ENCODE data around the gene GRHPR.

The GRHPR gene

DNA sequence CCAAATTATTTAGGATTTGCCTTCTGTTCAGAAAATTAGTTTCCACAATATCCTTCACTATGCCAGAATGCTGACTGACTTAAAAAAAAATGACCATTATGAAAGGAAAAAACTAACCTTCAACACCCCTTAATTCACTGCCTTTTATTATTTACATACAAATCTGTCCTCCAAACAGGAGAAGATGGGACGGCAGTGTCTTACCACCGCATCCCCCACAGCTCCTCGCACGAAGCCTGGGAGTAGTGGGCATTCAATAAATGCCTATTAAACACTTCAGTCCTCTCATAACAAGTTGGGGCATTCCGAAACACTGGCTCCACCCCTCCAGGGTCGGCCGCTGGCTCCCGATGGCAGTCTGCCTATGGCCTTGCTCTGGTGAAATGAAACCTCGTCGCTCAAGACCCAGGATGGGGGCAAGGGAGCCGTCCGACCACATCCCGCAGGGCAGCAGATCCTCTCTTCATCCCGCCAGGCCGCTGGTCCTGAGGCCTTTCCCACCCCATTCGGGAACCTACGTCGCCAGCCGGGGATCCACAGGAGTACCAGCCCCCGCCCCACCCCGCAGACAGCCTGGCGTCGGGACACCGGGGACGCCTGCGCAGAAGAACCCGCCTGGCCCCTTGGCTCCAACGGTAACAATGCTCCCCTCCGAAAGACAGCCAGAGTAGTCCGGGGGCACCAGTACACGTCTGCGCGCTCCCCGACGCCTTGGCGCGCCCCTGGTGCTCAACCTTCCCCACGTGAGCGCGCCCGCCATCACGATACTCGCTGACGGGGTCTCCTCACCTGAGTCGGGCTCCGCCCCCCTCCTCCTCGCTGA lies 42.1 kb downstream of the GRHPR start:
- TF ChIP-seq GATA2 (IDR thresholded peaks at IDR 0.05; ENCODE audit: low read depth, low read length) (no peak), GATA3 (IDR thresholded peaks at IDR 0.05; ENCODE audit: low read depth, low read length) (no peak)

DNA sequence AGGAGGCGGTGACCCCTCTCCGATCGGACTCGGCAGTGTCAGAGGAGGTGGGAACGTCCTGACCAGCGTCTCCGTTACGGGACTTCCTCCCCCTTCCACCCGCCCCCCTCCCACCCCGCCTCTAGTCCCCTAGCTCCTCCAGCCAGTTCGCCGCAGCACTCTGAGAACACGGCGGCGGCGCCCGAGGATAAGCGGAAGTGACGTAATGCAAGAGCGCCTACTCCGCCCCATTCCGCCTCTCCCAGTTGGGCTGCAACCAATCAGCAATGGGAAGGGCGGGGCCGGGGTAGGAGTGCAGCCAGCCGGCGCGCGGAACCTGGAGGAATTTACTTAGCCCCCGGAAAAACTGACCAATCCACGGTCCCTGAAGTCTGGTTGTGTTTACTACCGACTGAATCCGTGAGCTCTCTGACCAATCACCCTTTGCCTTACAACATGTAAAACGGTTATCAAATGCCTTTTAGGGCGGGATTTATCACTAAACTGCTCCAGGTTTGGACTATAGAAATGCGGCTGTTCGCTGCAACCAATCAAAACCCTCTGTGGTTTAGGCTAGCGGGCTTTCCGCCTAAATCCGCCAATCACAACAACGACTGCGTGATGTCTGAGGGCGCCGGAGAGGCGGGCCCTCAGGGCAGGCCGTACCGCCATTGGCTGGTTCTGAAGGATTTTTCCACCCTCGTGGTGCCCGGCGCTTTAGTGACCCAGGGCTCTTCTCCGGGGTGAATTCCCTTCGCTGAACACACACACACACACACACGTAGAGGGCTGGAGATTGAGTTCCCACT lies 42.9 kb downstream of the GRHPR start, which contains the start of gene ZBTB5:
Gene ZBTB5 (minus strand): TSS at position 202 of the 788 bp plus-strand sequence. CDS start 22,899 bp downstream, outside the sequence.
- TF ChIP-seq GATA2 (IDR thresholded peaks at IDR 0.05; ENCODE audit: low read depth, low read length) (no peak; the same call in 1 of the 2 replicates), GATA3 (IDR thresholded peaks at IDR 0.05; ENCODE audit: low read depth, low read length) (no peak)

GRCh38 chr9:37466037-37466709 lies 43.7 kb downstream of the GRHPR start:
- TF ChIP-seq GATA2 (IDR thresholded peaks at IDR 0.05; ENCODE audit: low read depth, low read length), result no peak
- no peak for TF ChIP-seq GATA3 (IDR thresholded peaks at IDR 0.05; ENCODE audit: low read depth, low read length)

DNA sequence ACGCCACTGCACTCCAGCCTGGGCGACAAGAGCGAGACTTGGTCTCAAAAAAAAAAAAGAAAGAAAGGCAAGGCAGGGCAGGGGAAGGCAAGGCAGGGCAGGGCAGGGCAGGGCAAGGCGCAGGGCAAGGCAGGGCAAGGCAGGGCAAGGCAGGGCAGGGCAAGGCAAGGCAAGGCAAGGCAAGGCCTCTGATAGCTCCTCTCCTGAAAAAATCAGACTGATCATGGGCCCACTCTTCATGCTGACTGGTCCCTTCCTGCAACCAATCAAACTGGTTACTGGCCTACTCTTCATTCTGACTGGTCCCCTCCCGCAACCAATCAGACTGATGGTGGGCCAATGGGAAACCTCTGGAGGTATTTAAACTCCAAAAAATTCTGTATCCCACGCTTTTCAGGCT lies 46.1 kb downstream of the GRHPR start:
- TF ChIP-seq GATA2 (IDR thresholded peaks at IDR 0.05; ENCODE audit: low read depth, low read length) (no peak), GATA3 (IDR thresholded peaks at IDR 0.05; ENCODE audit: low read depth, low read length) (no peak)

DNA sequence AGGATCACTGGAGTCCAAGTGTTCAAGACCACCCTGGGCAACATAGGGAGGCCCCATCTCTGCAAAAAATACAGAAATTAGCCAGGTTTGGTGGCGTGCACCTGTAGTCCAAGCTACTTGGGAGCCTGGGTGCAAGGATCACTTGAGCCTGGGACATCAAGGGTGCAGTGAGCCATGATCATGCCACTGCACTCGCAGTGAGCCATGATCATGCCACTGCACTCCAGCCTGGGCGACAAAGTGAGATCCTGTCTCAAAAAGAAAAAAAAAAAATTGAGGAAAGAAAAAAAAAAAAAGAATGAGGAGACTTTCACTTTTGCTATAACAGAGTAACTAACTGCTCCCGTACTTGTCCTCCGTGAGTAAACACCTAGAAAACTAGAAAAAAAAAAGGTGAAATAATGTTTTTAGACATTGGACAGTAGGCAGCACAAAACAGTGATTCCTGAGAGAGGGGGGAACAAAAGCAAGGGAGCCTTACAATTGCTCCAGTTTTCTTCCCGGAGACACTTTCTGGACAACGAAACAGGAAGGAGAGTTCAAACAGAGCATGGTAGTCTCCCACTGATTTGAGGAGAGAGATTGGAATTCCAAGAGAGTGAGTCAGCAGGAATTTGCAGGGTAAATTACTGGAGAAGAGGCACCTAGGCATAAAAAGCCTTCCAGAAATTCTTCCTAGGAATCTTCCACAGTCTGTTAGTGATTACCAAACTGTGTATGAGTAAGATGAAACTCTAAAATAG lies 49.6 kb downstream of the GRHPR start:
- no peak for TF ChIP-seq GATA3 (IDR thresholded peaks at IDR 0.05; ENCODE audit: low read depth, low read length)
- no peak for TF ChIP-seq GATA2 (IDR thresholded peaks at IDR 0.05; ENCODE audit: low read depth, low read length)

DNA sequence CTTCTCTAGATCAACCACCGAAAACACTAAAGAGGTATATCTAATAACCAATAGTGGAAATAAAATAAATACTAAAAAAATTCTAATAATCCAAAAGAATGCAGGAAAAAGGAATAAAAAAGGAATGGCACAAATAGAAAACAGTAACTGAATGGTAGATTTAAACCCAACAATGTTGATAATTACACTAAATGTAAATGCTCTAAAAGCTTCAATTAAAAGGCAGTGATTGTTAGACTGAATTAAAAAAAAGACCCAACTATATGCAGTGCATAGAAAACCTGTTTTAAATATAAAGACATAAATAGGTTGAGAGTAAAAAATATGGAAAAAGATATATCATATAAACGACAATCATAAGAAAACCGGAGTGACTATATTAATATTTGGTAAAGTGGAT lies 51.9 kb downstream of the GRHPR start:
- TF ChIP-seq GATA3 (IDR thresholded peaks at IDR 0.05; ENCODE audit: low read depth, low read length), result no peak
- no peak for TF ChIP-seq GATA2 (IDR thresholded peaks at IDR 0.05; ENCODE audit: low read depth, low read length)

DNA sequence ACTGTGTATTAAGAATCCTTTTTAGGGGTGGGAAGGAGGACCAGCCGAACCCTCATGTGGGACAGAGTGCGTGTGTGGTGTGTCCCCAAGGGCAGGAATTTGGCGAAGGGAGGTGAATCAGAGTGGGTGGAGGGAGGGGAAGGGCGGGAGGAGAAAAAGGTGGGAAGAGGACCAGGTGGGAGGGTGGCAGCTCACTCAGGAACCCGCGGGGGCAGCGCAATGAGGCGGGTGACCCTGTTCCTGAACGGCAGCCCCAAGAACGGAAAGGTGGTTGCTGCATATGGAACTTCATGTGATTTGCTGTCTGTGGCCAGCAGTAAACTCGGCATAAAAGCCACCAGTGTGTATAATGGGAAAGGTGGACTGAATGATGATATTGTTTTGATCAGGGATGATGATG lies 54.4 kb downstream of the GRHPR start:
- TF ChIP-seq GATA2 (IDR thresholded peaks at IDR 0.05; ENCODE audit: low read depth, low read length), result no peak
- TF ChIP-seq GATA3 (IDR thresholded peaks at IDR 0.05; ENCODE audit: low read depth, low read length), result no peak

GRCh38 chr9:37480759-37481158 lies 58.3 kb downstream of the GRHPR start:
- TF ChIP-seq GATA3 (IDR thresholded peaks at IDR 0.05; ENCODE audit: low read depth, low read length) (no peak), GATA2 (IDR thresholded peaks at IDR 0.05; ENCODE audit: low read depth, low read length) (no peak)

DNA sequence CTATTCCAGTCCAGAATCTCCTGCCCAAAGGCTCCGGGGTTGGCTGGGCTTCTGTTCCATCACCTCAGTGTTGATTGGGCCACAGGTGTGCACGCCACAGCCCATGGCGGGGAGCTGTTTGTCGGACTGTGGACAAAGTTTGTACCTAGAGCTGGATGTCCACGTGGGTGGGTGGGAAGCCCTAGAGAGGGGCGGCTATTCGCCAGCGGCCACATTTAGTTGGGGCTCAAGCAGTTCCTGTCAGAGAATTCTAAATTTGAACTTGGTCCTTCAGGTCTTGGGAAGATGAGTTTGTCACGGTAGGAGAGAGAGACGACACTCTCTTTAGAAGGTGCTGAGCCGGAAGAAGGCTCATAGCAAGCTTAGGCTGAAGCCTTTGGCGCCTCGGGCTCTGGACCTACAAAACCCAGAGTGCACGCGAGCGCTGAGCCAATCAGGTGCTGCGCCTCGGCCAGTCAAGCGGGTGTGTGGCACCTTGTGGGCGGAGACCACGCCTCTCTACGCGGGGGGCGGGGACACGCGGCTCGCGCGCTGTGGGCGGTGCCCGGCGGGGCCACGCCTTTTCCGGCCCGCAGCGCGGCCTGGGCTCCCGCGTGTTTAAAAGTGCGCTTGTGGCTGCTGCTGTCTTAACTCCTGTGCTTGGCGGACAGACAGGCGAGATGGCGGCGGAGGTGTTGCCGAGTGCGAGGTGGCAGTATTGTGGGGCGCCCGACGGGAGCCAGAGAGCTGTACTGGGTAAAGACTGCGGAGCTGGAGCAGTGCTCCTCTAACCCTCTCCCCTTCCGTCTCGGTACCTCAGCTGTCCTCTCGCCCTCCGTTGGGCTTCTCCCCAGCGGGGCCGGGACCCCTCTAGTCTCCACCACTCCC lies 63.1 kb downstream of the GRHPR start, which contains the start of gene POLR1E:
Gene POLR1E (plus strand): TSS at position 560 of the 867 bp plus-strand sequence. CDS start 100 bp downstream, at position 660.
- no peak for TF ChIP-seq GATA3 (IDR thresholded peaks at IDR 0.05; ENCODE audit: low read depth, low read length)

DNA sequence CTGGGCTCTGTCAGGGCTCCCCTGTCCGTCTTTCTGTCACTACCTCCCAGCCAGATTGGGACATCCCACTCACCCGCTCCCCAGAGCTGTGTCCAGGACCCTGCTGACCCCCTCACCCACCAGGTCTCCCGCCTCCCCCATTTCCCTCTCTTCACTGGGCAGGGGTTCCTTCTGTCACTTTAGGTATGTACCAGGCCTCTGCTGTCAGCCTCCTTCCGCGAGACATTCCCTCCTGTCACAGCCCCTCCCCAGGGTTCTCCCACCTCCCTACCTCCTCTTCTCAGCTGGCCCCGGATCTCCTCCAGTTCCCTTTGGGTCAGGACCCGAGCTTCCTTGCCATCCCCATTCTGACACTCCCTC lies 63.7 kb downstream of the GRHPR start:
- TF ChIP-seq GATA3 (IDR thresholded peaks at IDR 0.05; ENCODE audit: low read depth, low read length) (no peak), GATA2 (IDR thresholded peaks at IDR 0.05; ENCODE audit: low read depth, low read length) (no peak)
